ENCODE data around the gene HS1BP3.

Gene HS1BP3

GRCh38 chr2:20666005-20666303 lies 15.1 kb upstream of the HS1BP3 start:
- H3K4me3 ChIP-seq: peak overlapping the region; percentile 19 to 42 (median 32)
- H3K27ac ChIP-seq: peak overlapping the region in 2 of 21 experiments; percentile 3 to 74

- Histone ChIP-seq H3K27ac (peak overlapping the region in 1 of 21 experiments; percentile 74), H3K4me3 (peak overlapping the region in 5 of 7 experiments; percentile 19 to 42 (median 33))
Observed at GRCh38 chr2:20665243-20666004, 14.5 kb upstream of the HS1BP3 start.

GRCh38 chr2:20664431-20665242 lies 13.7 kb upstream of the HS1BP3 start:
- no peak overlapping the region for H3K4me3 ChIP-seq
- H3K27ac ChIP-seq: no peak overlapping the region

- Histone ChIP-seq H3K4me3 (no peak overlapping the region), H3K27ac (no peak overlapping the region)
Observed at GRCh38 chr2:20664071-20664390, 13.1 kb upstream of the HS1BP3 start.

GRCh38 chr2:20663196-20664070 lies 12.5 kb upstream of the HS1BP3 start:
- H3K27ac ChIP-seq: no peak overlapping the region
- H3K4me3 ChIP-seq: no peak overlapping the region

- Histone ChIP-seq H3K4me3 (no peak overlapping the region), H3K27ac (no peak overlapping the region)
Observed at GRCh38 chr2:20662308-20662937, 11.5 kb upstream of the HS1BP3 start.

- H3K4me3 ChIP-seq: no peak overlapping the region
- peak overlapping the region in 2 of 21 experiments; percentile 40 to 49 for H3K27ac ChIP-seq
Observed at GRCh38 chr2:20661421-20662307, 10.8 kb upstream of the HS1BP3 start.

- no peak overlapping the region for H3K4me3 ChIP-seq
Observed at GRCh38 chr2:20660506-20661420, 9.9 kb upstream of the HS1BP3 start.

GRCh38 chr2:20657522-20658235 lies 6.8 kb upstream of the HS1BP3 start:
- no peak overlapping the region for H3K4me3 ChIP-seq
- no peak overlapping the region for H3K27ac ChIP-seq

More at GRCh38 chr2:20660506-20661420, 9.9 kb upstream of the HS1BP3 start:
- peak overlapping the region in 2 of 21 experiments; percentile 40 to 49 for H3K27ac ChIP-seq

- no peak overlapping the region for H3K4me3 ChIP-seq
- H3K27ac ChIP-seq: no peak overlapping the region
Observed at GRCh38 chr2:20656561-20656960, 5.7 kb upstream of the HS1BP3 start.

GRCh38 chr2:20654535-20654813 lies 3.6 kb upstream of the HS1BP3 start:
- H3K4me3 ChIP-seq: no peak overlapping the region
- H3K27ac ChIP-seq: no peak overlapping the region

- Histone ChIP-seq H3K4me3 (no peak overlapping the region), H3K27ac (no peak overlapping the region)
Observed at GRCh38 chr2:20653695-20654534, 3.0 kb upstream of the HS1BP3 start.

- no peak overlapping the region for H3K4me3 ChIP-seq
- no peak overlapping the region for H3K27ac ChIP-seq
Observed at GRCh38 chr2:20652673-20653575, 2.0 kb upstream of the HS1BP3 start.

- H3K27ac ChIP-seq: no peak overlapping the region
Observed at GRCh38 chr2:20652141-20652540, 1.2 kb upstream of the HS1BP3 start.

GRCh38 chr2:20651731-20652099 lies 817 bp upstream of the HS1BP3 start:
- Histone ChIP-seq H3K27ac (peak overlapping the region in 20 of 21 experiments; percentile 86 to 98 (median 95)), H3K4me3 (peak overlapping the region in 6 of 7 experiments; percentile 65 to 95 (median 82))

More at GRCh38 chr2:20652141-20652540, 1.2 kb upstream of the HS1BP3 start:
- H3K4me3 ChIP-seq: no peak overlapping the region
